GM19025 (cell line): ENCODE data around the gene AGXT2.

Source experiments
- ATAC-seq: cut with Tn5 transposase; IDR thresholded peaks from one replicate; pipeline ENCODE4 v1.9.1; 2021; ENCODE audit warnings: mild to moderate bottlenecking, low read depth, moderate library complexity; ENCODE audit not compliant: unreplicated experiment

Gene AGXT2, protein sequence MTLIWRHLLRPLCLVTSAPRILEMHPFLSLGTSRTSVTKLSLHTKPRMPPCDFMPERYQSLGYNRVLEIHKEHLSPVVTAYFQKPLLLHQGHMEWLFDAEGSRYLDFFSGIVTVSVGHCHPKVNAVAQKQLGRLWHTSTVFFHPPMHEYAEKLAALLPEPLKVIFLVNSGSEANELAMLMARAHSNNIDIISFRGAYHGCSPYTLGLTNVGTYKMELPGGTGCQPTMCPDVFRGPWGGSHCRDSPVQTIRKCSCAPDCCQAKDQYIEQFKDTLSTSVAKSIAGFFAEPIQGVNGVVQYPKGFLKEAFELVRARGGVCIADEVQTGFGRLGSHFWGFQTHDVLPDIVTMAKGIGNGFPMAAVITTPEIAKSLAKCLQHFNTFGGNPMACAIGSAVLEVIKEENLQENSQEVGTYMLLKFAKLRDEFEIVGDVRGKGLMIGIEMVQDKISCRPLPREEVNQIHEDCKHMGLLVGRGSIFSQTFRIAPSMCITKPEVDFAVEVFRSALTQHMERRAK

GRCh38 chr5:35047785-35048404 lies at the start of gene AGXT2:
Gene AGXT2, minus strand, starts transcription at chr5:35047949. Its CDS starts 57 bp downstream, at chr5:35047892.
- ATAC-seq: no peak

DNA sequence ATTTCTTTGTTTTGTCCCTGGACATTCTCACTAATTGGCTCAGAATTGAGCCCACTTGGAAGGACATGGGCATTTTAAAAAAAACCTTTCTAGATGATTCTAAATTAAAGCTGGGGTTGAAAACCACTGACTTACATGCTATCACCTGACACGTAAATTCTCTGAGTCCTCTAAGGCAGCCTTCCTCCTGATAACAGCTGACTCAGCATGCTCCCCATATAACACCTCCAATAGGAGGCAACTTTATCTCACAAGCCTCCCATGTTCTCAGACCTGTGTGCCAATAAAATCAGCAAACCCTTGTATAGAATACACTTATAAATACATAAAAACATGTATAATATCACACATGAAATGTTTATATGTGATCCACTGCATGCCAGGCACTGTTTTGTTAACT lies 49.2 kb upstream of the AGXT2 start:
- ATAC-seq: no peak

- no peak for ATAC-seq
Observed at GRCh38 chr5:35096216-35096615, 48.5 kb upstream of the AGXT2 start.

DNA sequence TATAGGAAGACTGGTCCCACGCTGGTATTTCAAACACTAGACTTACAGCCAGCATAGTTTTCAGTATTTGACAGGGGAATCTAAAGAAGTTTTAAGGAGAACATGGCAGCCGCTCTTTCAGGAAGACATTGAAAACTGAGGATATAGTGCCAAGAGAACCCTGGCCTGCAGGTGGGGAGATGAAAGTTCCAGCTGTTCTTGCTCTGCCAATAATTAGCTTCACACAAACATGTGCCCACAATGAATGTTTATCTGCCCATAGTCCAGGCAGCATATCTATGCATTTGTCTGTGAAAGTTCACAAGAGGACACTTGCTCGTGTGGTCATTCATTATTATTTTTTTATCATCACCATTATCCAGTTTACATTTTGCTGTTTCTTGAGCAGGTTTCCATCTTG lies 47.6 kb upstream of the AGXT2 start:
- ATAC-seq: no peak

DNA sequence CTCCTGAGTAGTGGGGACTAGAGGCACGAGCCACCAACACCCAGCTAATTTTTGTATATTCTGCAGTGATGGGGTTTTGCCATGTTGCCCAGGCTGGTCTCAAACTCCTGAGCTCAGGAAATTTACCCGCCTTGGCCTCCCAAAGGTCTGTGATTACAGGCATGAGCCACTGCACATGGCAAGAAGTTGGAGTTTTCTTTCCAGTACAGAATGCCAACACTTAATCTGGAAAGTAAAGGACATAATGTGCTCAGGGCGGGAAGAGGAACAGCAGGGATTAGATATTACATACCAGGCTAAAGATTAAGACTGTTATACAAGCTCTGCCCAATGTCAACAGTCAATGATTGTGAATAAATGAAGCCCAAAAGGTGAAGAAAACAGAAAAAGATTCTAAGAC lies 47.2 kb upstream of the AGXT2 start:
- ATAC-seq: no peak

- ATAC-seq: no peak
Observed at GRCh38 chr5:35092703-35093102, 45.0 kb upstream of the AGXT2 start.

GRCh38 chr5:35091704-35092103 lies 44.0 kb upstream of the AGXT2 start:
- no peak for ATAC-seq

- ATAC-seq: no peak
Observed at GRCh38 chr5:35089334-35090314, 41.9 kb upstream of the AGXT2 start.

DNA sequence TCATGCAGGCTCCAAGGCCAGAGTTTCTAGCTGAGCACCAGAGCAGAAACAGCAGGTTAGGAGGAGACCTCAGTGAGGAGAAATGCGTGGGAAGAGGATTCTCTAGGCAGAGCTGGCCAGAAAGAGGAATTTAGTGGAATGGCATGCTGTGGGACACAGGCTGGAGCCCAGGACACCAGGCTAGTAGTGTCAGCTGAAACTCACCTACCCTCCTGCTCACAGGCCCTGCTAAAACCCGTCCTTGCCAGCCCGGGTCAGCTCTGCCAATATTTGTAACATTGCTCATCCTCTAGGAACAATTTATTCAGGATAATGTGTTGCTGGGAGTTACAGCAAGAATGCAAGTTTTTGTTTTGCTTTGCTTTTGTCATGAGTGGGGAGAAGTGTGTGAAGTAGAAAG lies 40.2 kb upstream of the AGXT2 start:
- no peak for ATAC-seq

DNA sequence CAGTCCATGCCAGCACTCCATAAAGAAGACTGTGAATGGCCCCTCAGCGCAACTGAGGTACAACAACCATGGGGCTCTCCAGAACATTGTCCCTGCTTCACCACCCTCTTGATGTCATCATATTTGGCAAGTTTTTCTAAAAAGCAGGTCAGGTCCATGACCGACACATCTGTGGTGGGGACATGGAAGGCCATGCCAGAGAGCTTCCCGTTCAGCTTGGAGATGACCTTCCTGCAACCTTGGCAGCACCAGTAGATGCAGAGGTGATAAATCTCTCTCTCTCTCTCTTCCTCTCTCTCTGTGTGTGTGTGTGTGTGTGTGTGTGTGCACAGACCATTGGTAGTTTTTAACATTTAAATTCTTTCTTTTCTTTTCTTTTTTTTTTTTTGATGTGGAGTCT lies 35.4 kb upstream of the AGXT2 start:
- ATAC-seq: no peak

DNA sequence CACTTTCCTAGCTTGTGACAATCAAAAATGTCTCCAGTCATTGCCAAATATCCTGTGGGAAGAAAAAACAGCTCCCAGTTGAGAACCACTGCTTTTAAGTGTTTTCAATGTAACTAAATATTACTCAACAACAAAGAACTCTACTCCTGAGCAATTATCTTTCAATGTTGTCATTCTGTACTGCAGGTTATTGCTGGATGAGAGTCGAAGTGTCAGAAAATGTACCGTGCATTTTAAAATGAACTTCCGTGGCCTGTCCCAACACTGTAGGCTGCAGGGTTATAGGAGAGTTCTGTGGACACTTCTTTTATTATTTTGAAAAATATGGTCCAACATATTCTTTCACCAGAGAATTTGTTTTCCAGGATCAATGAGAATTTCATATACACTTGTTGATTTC lies 34.8 kb upstream of the AGXT2 start:
- no peak for ATAC-seq

GRCh38 chr5:35081134-35081533 lies 33.4 kb upstream of the AGXT2 start:
- no peak for ATAC-seq

DNA sequence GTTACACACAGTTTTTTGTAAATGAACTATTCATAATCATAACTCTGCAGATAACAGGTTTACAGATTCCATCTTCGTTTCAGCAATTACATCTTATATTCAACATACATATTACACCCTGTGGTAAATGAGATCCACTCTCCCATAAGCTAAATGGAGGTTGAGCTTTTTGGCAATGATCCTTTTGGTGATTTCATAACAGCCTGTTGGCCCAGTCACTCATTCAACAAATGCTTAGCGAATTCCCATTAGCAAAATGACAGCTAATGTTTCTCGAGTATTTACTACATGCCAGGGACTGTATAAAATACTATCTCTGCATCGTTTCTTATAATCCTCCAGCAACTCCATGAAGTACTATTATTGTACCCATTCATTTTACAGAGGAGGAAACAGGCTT lies 25.4 kb upstream of the AGXT2 start:
- no peak for ATAC-seq

DNA sequence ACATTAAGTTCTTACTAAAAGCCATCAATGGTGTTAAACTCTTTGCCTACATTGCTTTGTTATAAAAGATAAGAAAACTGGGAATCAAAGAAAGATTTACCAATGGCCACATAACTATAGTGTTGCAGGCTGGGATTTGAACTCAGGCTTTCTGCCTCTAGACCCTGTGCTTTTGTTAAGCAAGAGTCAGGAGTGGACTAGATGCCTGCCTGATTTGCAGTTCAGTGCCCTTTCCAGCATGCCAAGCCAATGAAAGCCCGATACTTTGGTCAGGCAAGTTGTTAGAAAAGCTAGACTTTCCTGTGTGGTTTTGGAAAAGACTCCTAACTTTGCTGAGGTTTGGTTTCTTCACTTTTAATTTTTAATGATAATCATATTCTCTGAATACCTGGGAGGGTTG lies 21.4 kb upstream of the AGXT2 start:
- ATAC-seq: no peak

DNA sequence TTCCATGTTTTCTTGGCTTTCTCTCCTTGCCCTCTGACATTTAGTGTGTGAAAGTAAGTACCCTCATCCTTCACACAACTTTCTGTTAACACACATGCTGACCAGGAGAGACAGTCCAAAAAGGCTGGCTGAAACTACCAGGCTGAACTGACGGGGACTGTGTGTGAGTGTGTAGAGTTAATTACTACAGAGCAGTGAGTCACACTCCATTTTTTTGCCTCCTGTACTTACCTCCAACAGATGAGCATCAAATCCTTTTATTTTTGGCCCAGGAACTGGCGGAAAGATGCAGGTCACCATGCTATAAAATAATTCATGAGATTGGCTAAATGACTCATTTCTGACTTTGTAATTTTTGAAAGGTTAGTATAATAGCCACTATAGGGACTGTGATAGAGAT lies 20.2 kb upstream of the AGXT2 start:
- no peak for ATAC-seq

GRCh38 chr5:35066260-35066795 lies 18.6 kb upstream of the AGXT2 start:
- peak; percentile 73 for ATAC-seq

- ATAC-seq: no peak
Observed at GRCh38 chr5:35063414-35063813, 15.7 kb upstream of the AGXT2 start.

DNA sequence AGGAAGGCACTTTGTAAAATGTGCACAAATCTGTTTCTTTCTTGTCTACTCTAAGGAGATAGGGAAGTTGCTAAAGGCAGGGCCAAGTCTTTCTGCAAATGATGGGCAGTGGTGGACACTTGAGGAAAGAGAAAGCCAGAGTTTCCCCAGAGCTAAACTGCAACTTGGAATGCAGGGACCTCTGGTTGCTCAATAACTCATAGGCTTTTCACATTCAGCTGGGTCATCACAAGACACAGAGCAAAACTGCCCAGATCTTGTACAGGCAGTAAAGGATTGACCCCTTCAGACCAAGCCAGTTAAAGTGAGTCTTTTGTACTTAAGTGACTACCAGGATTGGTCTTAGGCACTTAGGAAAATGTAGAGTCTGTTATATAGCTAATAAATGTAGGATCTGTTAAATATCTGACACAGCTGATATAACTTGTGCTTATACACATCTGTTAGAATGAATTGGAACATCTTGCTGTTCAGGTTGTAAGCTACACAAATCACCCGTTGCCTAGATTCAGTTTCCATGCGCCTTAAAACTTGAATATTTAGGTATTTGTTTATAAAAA lies 13.5 kb upstream of the AGXT2 start:
- ATAC-seq: no peak

DNA sequence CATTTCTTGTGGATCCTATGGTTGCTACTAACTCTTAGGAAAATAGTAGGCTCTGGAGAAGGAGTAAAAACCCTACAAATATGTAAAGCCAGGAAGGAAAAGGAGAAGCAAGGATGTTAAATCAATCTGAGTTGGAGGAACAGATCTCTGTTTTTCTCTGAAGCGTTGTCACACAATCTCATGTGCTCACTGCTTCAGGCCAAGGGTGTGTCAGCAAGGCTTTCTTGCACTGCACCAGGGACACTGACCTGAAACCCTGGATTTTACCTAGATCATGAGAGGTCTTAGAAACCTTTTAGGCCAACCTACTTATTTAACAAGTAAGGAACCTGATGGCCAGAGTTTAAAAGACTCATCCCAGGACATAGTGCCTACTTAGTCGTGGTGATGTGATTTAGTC lies 12.5 kb upstream of the AGXT2 start:
- ATAC-seq: no peak

DNA sequence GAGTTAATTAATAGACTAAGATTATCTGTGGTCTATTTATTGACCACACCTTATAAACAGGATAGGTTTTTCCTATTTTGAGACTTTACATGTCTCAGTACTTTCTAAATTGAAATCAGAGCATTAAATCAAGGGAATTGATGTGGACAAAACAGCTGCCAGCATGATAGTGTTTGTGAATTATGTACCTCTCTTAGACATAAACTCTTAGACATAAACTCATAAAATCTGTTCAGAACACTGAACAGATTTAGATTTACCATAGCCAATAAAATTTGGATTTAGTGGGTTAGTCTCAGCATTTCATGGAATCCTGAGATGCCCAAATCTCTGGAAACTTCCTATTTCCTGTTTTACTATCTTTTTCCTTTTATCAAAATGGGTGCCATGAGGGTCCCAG lies 11.5 kb upstream of the AGXT2 start:
- no peak for ATAC-seq
